HepG2 (cell line): ENCODE measurements around the gene BAZ1A. TPM values are rescaled to one million over a fixed set of nuclear protein-coding genes. Genes with fewer than 3 reads are reported as not detected.
A peak's percentile ranks its signal among the peaks of the same experiment; 100 is the strongest.

Source experiments
- HES4 ChIP-seq: sonication (generic); formaldehyde crosslinking; IDR thresholded peaks from 2 replicates; pipeline ENCODE4 v1.9.0; 2021; ENCODE audit warnings: mild to moderate bottlenecking, missing genetic modification reagents, borderline replicate concordance
- KDM5A ChIP-seq: fragments of 200-600 bp; sonication (generic); IDR thresholded peaks from 2 replicates; pipeline ENCODE4 v1.7.0; 2018; ENCODE audit warnings: antibody characterized with exemption, mild to moderate bottlenecking, low read length, borderline replicate concordance
- MAFG ChIP-seq: sonication (generic); formaldehyde crosslinking; IDR thresholded peaks from 2 replicates; pipeline ENCODE4 v1.5.1; 2020; ENCODE audit warnings: mild to moderate bottlenecking, missing genetic modification reagents
- NFATC3 ChIP-seq: sonication (generic); formaldehyde crosslinking; IDR thresholded peaks from 2 replicates; pipeline ENCODE4 v1.5.1; 2020; ENCODE audit warnings: mild to moderate bottlenecking, missing genetic modification reagents
- NFE2L1 ChIP-seq: sonication (generic); formaldehyde crosslinking; IDR thresholded peaks from 2 replicates; pipeline ENCODE4 v1.4.0; 2020; ENCODE audit warnings: missing genetic modification reagents, mild to moderate bottlenecking, borderline replicate concordance
- ONECUT2 ChIP-seq: sonication (generic); formaldehyde crosslinking; IDR thresholded peaks from 2 replicates; pipeline ENCODE4 v1.4.0; 2020; ENCODE audit warnings: missing genetic modification reagents
- PITX1 ChIP-seq: sonication (generic); formaldehyde crosslinking; IDR thresholded peaks from 2 replicates; pipeline ENCODE4 v1.5.1; 2020; ENCODE audit warnings: mild to moderate bottlenecking, missing genetic modification reagents
- RAD51 ChIP-seq: fragments of 450-650 bp; IDR thresholded peaks from 2 replicates; pipeline ENCODE4 v1.6.1; 2016; ENCODE audit warnings: borderline replicate concordance
- RFX3 ChIP-seq: IDR thresholded peaks from 2 replicates; pipeline ENCODE4 v1.6.1; 2016; ENCODE audit warnings: missing biosample characterization, missing genetic modification reagents
- SP5 ChIP-seq: IDR thresholded peaks from 2 replicates; pipeline ENCODE4 v1.6.1; 2016; ENCODE audit warnings: low read depth, borderline replicate concordance
- ZBTB21 ChIP-seq: sonication (generic); formaldehyde crosslinking; IDR thresholded peaks from 2 replicates; pipeline ENCODE4 v1.4.0; 2020; ENCODE audit warnings: missing genetic modification reagents
- ZFX ChIP-seq: sonication (generic); formaldehyde crosslinking; IDR thresholded peaks from 2 replicates; pipeline ENCODE4 v1.4.0; 2020; ENCODE audit warnings: mild to moderate bottlenecking, low read depth, missing genetic modification reagents, moderate library complexity
- ZNF317 ChIP-seq: sonication (generic); formaldehyde crosslinking; IDR thresholded peaks from 2 replicates; pipeline ENCODE4 v1.5.0; 2020; ENCODE audit warnings: mild to moderate bottlenecking, missing genetic modification reagents
- ZNF382 ChIP-seq: sonication (generic); formaldehyde crosslinking; IDR thresholded peaks from 2 replicates; pipeline ENCODE4 v1.5.0; 2020; ENCODE audit warnings: missing genetic modification reagents, mild to moderate bottlenecking, borderline replicate concordance
- ZNF383 ChIP-seq: sonication (generic); formaldehyde crosslinking; IDR thresholded peaks from 2 replicates; pipeline ENCODE4 v1.4.0; 2020; ENCODE audit warnings: missing genetic modification reagents, mild to moderate bottlenecking, borderline replicate concordance
- ZNF543 ChIP-seq: sonication (generic); formaldehyde crosslinking; IDR thresholded peaks from 2 replicates; pipeline ENCODE4 v1.4.0; 2020; ENCODE audit warnings: mild to moderate bottlenecking, missing genetic modification reagents
- ZNF773 ChIP-seq: sonication (generic); formaldehyde crosslinking; IDR thresholded peaks from 2 replicates; pipeline ENCODE4 v1.4.0; 2020; ENCODE audit warnings: missing genetic modification reagents, borderline replicate concordance
- ZNF850 ChIP-seq: sonication (generic); formaldehyde crosslinking; conservative IDR thresholded peaks from 2 replicates; pipeline ENCODE4 v1.9.0; 2021; ENCODE audit warnings: mild to moderate bottlenecking, missing genetic modification reagents
- polyA plus RNA-seq, 8 experiments: library from polyadenylated mRNA; depleted of rRNA in 3 of 8; stranded (reverse) in 7 of 8; unstranded in 1 of 8; fragments of >200 nt; fragmentation: Illumina TruSeq in 4 of 8; extraction: Trizol in 4 of 8; gene quantifications; 2 replicates each; pipeline versions ENCODE4 v1.2.1 to v1.2.3, GENCODE V29; 2011 to 2016; ENCODE audit warnings: low read depth in 4 of 8, missing spikeins in 1 of 8, mixed read lengths in 1 of 8; ENCODE audit not compliant: insufficient read depth in 1 of 8
- total RNA-seq, 5 experiments: library from RNA; depleted of rRNA; stranded (reverse); fragments of >200 nt; fragmentation: Illumina TruSeq; extraction: Trizol; gene quantifications; 2 replicates each; pipeline ENCODE4 v1.2.3, GENCODE V29; 2016; ENCODE audit warnings: low read depth in 1 of 5
- TF ChIP-seq, protein P1 (sequence below): IDR thresholded peaks from 2 replicates; pipeline ENCODE4 v1.6.1; 2016; ENCODE audit warnings: low read depth, borderline replicate concordance
- TF ChIP-seq, protein P2 (sequence below): sonication (generic); formaldehyde crosslinking; IDR thresholded peaks from 2 replicates; pipeline ENCODE4 v1.4.0; 2020; ENCODE audit warnings: missing genetic modification reagents
- TF ChIP-seq, protein P3 (sequence below): IDR thresholded peaks from 2 replicates; pipeline ENCODE4 v1.6.1; 2016; ENCODE audit warnings: missing genetic modification reagents, missing compliant biosample characterization
- TF ChIP-seq, protein P4 (sequence below): sonication (generic); formaldehyde crosslinking; IDR thresholded peaks from 2 replicates; pipeline ENCODE4 v1.5.0; 2020; ENCODE audit warnings: missing genetic modification reagents
- TF ChIP-seq, protein P5 (sequence below): sonication (generic); formaldehyde crosslinking; IDR thresholded peaks from 2 replicates; pipeline ENCODE4 v1.9.0; 2021; ENCODE audit warnings: missing genetic modification reagents, borderline replicate concordance

The BAZ1A gene
- total and polyA plus RNA-seq, 2 of the 13 experiments (the other 11 are each of a cell fraction or from before 2014, with no cell fraction given) = 20.9 to 56.8 TPM

DNA sequence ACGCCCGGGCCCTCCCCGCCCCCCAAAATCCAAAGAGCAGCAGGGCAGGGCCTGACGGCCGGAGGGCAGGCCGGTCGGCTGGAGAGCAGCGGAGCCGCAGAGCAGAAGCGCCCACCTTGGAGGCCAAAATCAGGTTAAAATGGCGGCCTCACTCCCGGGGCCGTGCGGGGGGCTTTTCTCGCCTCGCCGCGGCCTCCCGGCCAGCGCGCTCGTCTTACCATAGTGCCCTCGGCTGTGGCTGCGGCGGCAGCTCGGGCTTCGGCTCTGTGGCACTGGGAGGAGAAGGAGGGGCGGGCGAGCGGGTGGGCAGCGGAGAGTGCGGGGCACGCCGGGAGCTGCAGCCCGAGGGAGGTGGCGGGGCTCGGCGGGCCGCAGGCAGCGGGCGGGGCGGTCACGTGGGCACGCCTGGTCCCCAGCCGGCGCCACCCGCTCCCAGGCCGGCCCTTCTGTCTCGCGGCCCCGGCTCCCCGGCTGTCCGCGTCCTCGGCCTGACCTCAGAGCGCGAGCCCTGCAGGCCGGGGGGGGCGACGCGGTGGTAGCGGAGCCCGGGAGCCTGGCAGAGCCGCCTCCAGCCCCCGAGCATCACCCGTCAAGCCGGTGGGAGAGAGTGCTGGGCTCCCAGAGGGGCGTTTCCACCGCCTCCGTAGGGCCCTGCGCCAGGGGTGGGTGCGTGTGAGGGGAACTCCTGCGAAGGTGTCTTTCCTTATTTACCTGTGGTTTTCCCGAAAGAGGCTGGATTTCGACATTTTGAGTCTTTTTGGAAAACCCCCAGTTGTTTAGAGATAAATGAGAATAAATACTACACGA lies 160.6 kb downstream of the BAZ1A start, which contains the start of gene CFL2 (continued):
- TF ChIP-seq ZNF543 (CRISPR knock-in tag) = peak; percentile 92
- TF ChIP-seq HES4 (CRISPR knock-in tag) = peak; percentile 99
- TF ChIP-seq ZNF383 (CRISPR knock-in tag) = no peak
- no peak for TF ChIP-seq RFX3 (CRISPR knock-in tag)
- TF ChIP-seq RAD51 = no peak; the same call in 1 of the 2 replicates
- TF ChIP-seq, protein P1, sequence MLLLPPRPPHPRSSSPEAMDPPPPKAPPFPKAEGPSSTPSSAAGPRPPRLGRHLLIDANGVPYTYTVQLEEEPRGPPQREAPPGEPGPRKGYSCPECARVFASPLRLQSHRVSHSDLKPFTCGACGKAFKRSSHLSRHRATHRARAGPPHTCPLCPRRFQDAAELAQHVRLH (CRISPR knock-in tag) = peak; percentile 83; the same call in 1 of the 2 replicates
- no peak for TF ChIP-seq NFATC3 (CRISPR knock-in tag)
- no peak for TF ChIP-seq ZNF382
- TF ChIP-seq MAFG = no peak
- TF ChIP-seq NFE2L1 = no peak; the same call in 1 of the 2 replicates
- TF ChIP-seq, protein P2, sequence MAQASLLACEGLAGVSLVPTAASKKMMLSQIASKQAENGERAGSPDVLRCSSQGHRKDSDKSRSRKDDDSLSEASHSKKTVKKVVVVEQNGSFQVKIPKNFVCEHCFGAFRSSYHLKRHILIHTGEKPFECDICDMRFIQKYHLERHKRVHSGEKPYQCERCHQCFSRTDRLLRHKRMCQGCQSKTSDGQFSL (CRISPR knock-in tag) = peak; percentile 95
- TF ChIP-seq, protein P3, sequence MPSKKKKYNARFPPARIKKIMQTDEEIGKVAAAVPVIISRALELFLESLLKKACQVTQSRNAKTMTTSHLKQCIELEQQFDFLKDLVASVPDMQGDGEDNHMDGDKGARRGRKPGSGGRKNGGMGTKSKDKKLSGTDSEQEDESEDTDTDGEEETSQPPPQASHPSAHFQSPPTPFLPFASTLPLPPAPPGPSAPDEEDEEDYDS (CRISPR knock-in tag) = peak; percentile 61; the same call in 1 of the 2 replicates
- TF ChIP-seq SP5 = peak; percentile 72
- TF ChIP-seq ZNF850 (CRISPR knock-in tag) = peak; percentile 95; the same call in 1 of the 2 replicates
- TF ChIP-seq, protein P4, sequence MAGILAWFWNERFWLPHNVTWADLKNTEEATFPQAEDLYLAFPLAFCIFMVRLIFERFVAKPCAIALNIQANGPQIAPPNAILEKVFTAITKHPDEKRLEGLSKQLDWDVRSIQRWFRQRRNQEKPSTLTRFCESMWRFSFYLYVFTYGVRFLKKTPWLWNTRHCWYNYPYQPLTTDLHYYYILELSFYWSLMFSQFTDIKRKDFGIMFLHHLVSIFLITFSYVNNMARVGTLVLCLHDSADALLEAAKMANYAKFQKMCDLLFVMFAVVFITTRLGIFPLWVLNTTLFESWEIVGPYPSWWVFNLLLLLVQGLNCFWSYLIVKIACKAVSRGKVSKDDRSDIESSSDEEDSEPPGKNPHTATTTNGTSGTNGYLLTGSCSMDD = peak; percentile 79; the same call in 1 of the 2 replicates
- peak; percentile 55; the same call in 1 of the 2 replicates for TF ChIP-seq KDM5A
- TF ChIP-seq, protein P5, sequence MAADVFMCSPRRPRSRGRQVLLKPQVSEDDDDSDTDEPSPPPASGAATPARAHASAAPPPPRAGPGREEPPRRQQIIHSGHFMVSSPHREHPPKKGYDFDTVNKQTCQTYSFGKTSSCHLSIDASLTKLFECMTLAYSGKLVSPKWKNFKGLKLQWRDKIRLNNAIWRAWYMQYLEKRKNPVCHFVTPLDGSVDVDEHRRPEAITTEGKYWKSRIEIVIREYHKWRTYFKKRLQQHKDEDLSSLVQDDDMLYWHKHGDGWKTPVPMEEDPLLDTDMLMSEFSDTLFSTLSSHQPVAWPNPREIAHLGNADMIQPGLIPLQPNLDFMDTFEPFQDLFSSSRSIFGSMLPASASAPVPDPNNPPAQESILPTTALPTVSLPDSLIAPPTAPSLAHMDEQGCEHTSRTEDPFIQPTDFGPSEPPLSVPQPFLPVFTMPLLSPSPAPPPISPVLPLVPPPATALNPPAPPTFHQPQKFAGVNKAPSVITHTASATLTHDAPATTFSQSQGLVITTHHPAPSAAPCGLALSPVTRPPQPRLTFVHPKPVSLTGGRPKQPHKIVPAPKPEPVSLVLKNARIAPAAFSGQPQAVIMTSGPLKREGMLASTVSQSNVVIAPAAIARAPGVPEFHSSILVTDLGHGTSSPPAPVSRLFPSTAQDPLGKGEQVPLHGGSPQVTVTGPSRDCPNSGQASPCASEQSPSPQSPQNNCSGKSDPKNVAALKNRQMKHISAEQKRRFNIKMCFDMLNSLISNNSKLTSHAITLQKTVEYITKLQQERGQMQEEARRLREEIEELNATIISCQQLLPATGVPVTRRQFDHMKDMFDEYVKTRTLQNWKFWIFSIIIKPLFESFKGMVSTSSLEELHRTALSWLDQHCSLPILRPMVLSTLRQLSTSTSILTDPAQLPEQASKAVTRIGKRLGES (CRISPR knock-in tag) = peak; percentile 41; the same call in 1 of the 2 replicates
- peak; percentile 22; the same call in 1 of the 2 replicates for TF ChIP-seq ZBTB21 (CRISPR knock-in tag)
- TF ChIP-seq ZNF317 = peak; percentile 88
- peak; percentile 79 for TF ChIP-seq PITX1
- TF ChIP-seq ZNF773 (CRISPR knock-in tag) = peak; percentile 85; the same call in 1 of the 2 replicates
- no peak; the same call in 1 of the 2 replicates for TF ChIP-seq ONECUT2 (CRISPR knock-in tag)
- TF ChIP-seq ZFX = peak; percentile 99
